GM15510 (cell line): ENCODE data around the gene TCN1.

Source experiments
- POLR2A ChIP-seq: IDR thresholded peaks from 3 replicates; pipeline ENCODE4 v1.6.1; 2011; ENCODE audit warnings: borderline replicate concordance; ENCODE audit not compliant: insufficient read length; ENCODE audit errors: extremely low read depth

Gene TCN1

DNA sequence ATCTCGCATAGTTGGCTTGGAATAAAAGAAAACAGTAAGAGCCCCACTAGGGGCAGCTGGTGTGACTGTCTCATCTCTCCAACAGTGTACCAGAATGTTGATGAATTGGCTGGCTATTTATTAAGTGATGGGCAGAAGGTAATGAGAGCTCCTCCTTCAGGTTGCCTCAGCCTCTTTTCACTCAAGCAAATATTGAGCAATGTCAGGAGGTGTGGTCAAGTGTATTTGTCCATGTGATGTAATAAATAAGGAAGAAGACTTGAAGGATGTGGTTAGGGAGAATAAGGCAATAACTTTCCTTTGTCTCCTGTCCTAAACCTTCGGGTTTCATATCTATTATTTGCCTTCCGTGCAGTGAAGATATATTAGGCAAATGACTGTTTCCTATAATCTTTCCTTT is at the start of gene TCN1:
Gene TCN1, minus strand, starts transcription at position 91 of the 400 bp plus-strand sequence. Its CDS starts 17 bp downstream, at position 74.
- no peak for TF ChIP-seq POLR2A

GRCh38 chr11:59901306-59901705 is 35.0 kb upstream of the TCN1 start:
- TF ChIP-seq POLR2A = no peak

GRCh38 chr11:59900366-59901126 is 34.3 kb upstream of the TCN1 start:
- no peak for TF ChIP-seq POLR2A

GRCh38 chr11:59899532-59899931 is 33.2 kb upstream of the TCN1 start:
- no peak for TF ChIP-seq POLR2A

DNA sequence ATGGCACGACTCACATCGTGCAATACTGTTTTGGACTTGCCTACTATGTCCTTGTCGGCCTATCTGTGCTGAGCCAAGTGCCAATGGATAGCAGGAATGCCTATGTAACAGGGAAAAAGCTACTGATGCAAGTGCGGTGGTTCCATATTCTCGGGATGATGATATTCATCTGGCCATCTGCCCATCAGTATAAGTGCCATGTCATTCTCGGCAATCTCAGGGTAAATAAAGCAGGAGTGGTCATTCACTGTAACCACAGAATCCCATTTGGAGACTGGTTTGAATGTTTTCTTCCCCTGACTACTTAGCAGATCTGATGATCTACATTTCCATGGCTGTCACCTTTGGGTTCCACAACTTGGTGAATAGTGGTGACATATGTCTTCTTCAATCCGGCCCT is 32.4 kb upstream of the TCN1 start:
- no peak for TF ChIP-seq POLR2A

DNA sequence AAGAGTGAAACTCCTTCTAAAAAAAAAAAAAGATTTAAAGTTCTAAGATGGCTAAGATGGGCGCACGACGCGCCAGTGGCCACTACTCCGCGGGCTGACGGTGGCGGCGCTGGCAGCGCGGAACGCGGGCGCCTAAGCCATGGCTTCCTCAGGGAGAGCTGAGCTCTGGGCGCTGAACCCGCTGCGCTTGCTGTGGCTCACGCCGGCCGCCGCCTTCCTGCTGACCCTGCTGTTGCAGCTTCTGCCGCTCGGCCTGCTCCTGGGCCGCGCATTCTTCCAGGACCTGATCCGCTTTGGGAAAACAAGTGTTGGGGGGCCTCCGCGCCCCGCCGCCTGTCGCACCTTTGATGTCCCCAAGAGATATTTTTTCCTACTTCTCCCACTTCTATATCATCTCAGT is 31.8 kb upstream of the TCN1 start:
- TF ChIP-seq POLR2A = no peak

- no peak for TF ChIP-seq POLR2A
These were observed 28.3 kb upstream of the TCN1 start for GRCh38 chr11:59894616-59895015.

GRCh38 chr11:59891781-59892181 is 25.5 kb upstream of the TCN1 start:
- TF ChIP-seq POLR2A = no peak

GRCh38 chr11:59883597-59883996 is 17.3 kb upstream of the TCN1 start:
- TF ChIP-seq POLR2A = no peak

DNA sequence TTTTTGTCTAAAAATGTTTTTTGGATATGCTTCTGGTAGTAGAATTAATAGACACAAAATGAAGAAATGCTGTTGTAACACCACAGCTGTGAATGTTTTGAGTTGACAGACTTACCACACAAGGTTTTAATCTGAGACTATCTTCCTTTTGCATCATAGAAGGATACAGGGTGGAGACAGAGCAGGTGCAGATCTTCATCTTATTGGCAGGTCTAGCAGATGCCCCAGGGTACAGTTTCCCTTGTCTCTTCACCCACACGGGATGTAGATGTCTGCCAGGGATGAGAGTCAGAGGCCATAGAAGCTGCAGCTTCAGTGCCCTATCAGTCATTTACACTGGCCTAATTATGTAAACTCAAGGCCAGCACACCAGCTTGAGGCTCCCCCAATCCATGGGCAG is 13.3 kb upstream of the TCN1 start:
- TF ChIP-seq POLR2A = no peak

DNA sequence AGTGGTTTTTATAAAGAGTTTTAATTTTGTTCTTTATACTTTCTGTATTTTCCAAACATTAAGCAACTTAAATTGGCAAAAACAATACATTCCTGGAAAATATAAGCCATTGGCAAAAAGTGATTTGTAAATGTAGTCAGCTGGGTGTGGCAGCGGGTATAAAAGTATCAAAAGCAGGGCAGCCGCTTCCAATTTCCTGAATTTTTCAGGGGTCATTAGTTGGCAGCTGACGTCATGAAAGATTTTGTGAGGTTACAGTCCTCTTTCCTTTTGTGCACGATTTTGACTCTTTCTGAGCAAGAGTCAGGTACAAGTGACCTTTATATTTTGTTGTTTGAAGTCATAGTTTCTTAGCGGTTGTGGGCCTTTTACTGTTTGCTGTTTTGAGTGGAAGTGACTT is 12.3 kb upstream of the TCN1 start, which contains the start of gene OOSP3:
Gene OOSP3, plus strand, starts transcription at position 208 of the 400 bp plus-strand sequence. Its CDS starts 27 bp downstream, at position 235.
- no peak for TF ChIP-seq POLR2A

- no peak for TF ChIP-seq POLR2A
These were observed 11.5 kb upstream of the TCN1 start for GRCh38 chr11:59877784-59878183.

- no peak for TF ChIP-seq POLR2A
These were observed 11.0 kb upstream of the TCN1 start for GRCh38 chr11:59877325-59877724.

GRCh38 chr11:59875856-59876519 is 9.7 kb upstream of the TCN1 start:
- TF ChIP-seq POLR2A = no peak

DNA sequence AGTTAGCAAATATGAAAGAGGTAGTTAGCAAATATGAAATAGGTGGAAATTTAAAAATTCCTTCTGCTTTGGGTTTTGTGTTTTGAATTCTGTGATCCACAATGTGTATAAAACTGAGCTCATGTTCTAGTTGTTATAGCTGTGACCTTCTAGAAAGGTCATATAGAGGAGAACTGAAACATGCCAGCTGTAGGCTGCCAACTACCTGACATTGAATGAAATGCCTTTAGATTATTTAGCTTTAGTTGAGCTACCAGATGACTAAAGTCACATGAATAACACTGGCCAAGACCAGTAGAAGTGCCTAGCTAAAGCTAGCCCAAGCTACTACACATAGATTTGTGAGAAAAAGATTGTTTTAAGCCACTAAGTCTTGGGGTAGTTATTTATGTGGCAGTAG is 5.8 kb upstream of the TCN1 start:
- TF ChIP-seq POLR2A = no peak

DNA sequence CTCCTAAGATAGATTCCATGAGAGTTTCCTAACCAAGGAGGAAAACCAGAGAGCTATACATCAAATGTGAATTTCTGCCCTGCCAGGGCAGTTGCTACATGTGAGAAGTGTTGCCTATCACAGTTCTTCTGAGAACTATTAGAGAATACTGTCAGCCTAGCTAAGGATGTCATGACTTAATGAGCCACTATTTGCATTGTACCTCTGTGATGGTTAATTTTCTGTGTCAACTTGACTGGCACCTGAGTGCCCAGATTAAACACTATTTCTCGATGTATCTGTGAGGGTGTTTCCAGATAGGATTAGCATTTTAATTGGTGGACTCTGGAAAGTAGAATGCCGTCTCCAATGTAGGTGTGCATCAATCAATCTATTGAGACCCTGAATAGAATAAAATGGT is 1.7 kb upstream of the TCN1 start:
- TF ChIP-seq POLR2A = no peak
